SK-N-SH (cell line): ENCODE data around the gene DPEP3.

Experiments used
- CHD2 ChIP-seq: fragments of 150-350 bp; IDR thresholded peaks from 2 replicates; pipeline ENCODE4 v1.6.1; 2018; ENCODE audit warnings: low read length; ENCODE audit not compliant: partially characterized antibody
- EP300 ChIP-seq, 2 experiments: IDR thresholded peaks; 2 replicates each; pipeline versions ENCODE4 v1.4.0 to v1.6.1; 2012; ENCODE audit warnings: borderline replicate concordance in 1 of 2, low read depth in 1 of 2, low read length in 1 of 2
- EZH2phosphoT487 ChIP-seq: fragments of 200-600 bp; sonication (generic); IDR thresholded peaks from 2 replicates; pipeline ENCODE4 v1.6.1; 2017; ENCODE audit warnings: low read depth, mixed run types, mild to moderate bottlenecking, antibody characterized with exemption, moderate library complexity, borderline replicate concordance
- MEF2A ChIP-seq: IDR thresholded peaks from 2 replicates; pipeline ENCODE4 v1.4.0; 2012; ENCODE audit warnings: low read depth, borderline replicate concordance
- MXI1 ChIP-seq: IDR thresholded peaks from 2 replicates; pipeline ENCODE4 v1.6.1; 2012; ENCODE audit warnings: mild to moderate bottlenecking, low read depth, low read length, improper control_type of control experiment
- NFIC ChIP-seq: IDR thresholded peaks from 2 replicates; pipeline ENCODE4 v1.4.0; 2012; ENCODE audit warnings: borderline replicate concordance
- NRF1 ChIP-seq: IDR thresholded peaks from 2 replicates; pipeline ENCODE4 v1.6.1; 2012; ENCODE audit warnings: low read depth, mild to moderate bottlenecking, low read length
- REST ChIP-seq: IDR thresholded peaks from 2 replicates; pipeline ENCODE4 v1.6.1; 2012; ENCODE audit warnings: mild to moderate bottlenecking, low read depth, low read length, moderate library complexity
- RXRA ChIP-seq: IDR thresholded peaks from 2 replicates; pipeline ENCODE4 v1.4.0; 2012; ENCODE audit warnings: low read depth, mild to moderate bottlenecking, borderline replicate concordance
- SMC3 ChIP-seq: IDR thresholded peaks from 2 replicates; pipeline ENCODE4 v1.6.1; 2012; ENCODE audit warnings: low read depth, low read length, improper control_type of control experiment
- USF2 ChIP-seq: fragments of 150-350 bp; IDR thresholded peaks from 2 replicates; pipeline ENCODE4 v1.6.1; 2017; ENCODE audit warnings: antibody characterized with exemption, low read length, low read depth, borderline replicate concordance
- ZBTB33 ChIP-seq: IDR thresholded peaks from 2 replicates; pipeline ENCODE4 v1.4.0; 2012; ENCODE audit warnings: low read depth, borderline replicate concordance
- TF ChIP-seq, protein P1 (sequence below): fragments of 200-600 bp; sonication (generic); IDR thresholded peaks from 2 replicates; pipeline ENCODE4 v1.6.1; 2017; ENCODE audit warnings: antibody characterized with exemption, mild to moderate bottlenecking, moderate library complexity

- TF ChIP-seq CHD2 (no peak), REST (no peak), MXI1 (no peak), EP300 (IDR thresholded peaks at IDR 0.05; ENCODE audit: borderline replicate concordance in 1 of 2, low read depth in 1 of 2, low read length in 1 of 2) (no peak), USF2 (no peak), ZBTB33 (no peak), EZH2phosphoT487 (no peak), MEF2A (no peak), NRF1 (no peak), RXRA (no peak), NFIC (no peak), SMC3 (no peak)
- TF ChIP-seq, protein P1, sequence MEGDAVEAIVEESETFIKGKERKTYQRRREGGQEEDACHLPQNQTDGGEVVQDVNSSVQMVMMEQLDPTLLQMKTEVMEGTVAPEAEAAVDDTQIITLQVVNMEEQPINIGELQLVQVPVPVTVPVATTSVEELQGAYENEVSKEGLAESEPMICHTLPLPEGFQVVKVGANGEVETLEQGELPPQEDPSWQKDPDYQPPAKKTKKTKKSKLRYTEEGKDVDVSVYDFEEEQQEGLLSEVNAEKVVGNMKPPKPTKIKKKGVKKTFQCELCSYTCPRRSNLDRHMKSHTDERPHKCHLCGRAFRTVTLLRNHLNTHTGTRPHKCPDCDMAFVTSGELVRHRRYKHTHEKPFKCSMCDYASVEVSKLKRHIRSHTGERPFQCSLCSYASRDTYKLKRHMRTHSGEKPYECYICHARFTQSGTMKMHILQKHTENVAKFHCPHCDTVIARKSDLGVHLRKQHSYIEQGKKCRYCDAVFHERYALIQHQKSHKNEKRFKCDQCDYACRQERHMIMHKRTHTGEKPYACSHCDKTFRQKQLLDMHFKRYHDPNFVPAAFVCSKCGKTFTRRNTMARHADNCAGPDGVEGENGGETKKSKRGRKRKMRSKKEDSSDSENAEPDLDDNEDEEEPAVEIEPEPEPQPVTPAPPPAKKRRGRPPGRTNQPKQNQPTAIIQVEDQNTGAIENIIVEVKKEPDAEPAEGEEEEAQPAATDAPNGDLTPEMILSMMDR = no peak
Observed at GRCh38 chr16:67943619-67944504, 36.4 kb downstream of the DPEP3 start, which contains the start of gene LCAT.
